Karpas-422 (cell line): ENCODE measurements around the gene H2BW2. TPM values are rescaled to one million over a fixed set of nuclear protein-coding genes. Genes with fewer than 3 reads are reported as not detected.
"Not testable (repeated sequence)": the region's sequence is repeated elsewhere in the genome, so short reads cannot be mapped to it uniquely, and the experiment has no call there.

ENCODE experiments used
- DNase-seq: peaks from one replicate; pipeline ENCODE4 v3.0.0-alpha.2; 2015
- H2AFZ ChIP-seq: fragments of 200-600 bp; sonication (generic); 2 replicates; pipeline ENCODE4 v1.6.1; 2014; ENCODE audit warnings: antibody characterized with exemption, low read length, mixed read lengths
- H3K27ac ChIP-seq: fragments of 200-600 bp; sonication (generic); 2 replicates; pipeline ENCODE4 v1.5.1; 2014; ENCODE audit warnings: mild to moderate bottlenecking, low read length, moderate library complexity
- H3K27me3 ChIP-seq: fragments of 200-600 bp; sonication (generic); 2 replicates; pipeline ENCODE4 v1.6.1; 2014; ENCODE audit warnings: low read length, mixed read lengths
- H3K36me3 ChIP-seq: fragments of 200-600 bp; sonication (generic); 2 replicates; pipeline ENCODE4 v1.6.1; 2014; ENCODE audit warnings: low read length, mixed read lengths; ENCODE audit not compliant: insufficient read depth
- H3K4me1 ChIP-seq: fragments of 200-600 bp; sonication (generic); 2 replicates; pipeline ENCODE4 v1.6.1; 2014; ENCODE audit warnings: mild to moderate bottlenecking, low read length, mixed read lengths
- H3K4me2 ChIP-seq: fragments of 200-600 bp; sonication (generic); 2 replicates; pipeline ENCODE4 v1.6.1; 2014; ENCODE audit warnings: low read length, low read depth, mild to moderate bottlenecking; ENCODE audit not compliant: poor library complexity, severe bottlenecking
- H3K4me3 ChIP-seq: fragments of 200-600 bp; sonication (generic); 2 replicates; pipeline ENCODE4 v1.5.1; 2014; ENCODE audit warnings: mild to moderate bottlenecking, antibody characterized with exemption, low read length, mixed read lengths
- H3K79me2 ChIP-seq: fragments of 200-600 bp; sonication (generic); 2 replicates; pipeline ENCODE4 v1.6.1; 2014; ENCODE audit warnings: mild to moderate bottlenecking, low read length, mixed read lengths
- H3K9ac ChIP-seq: fragments of 200-600 bp; sonication (generic); 2 replicates; pipeline ENCODE4 v1.6.0; 2014; ENCODE audit warnings: low read length
- H3K9me2 ChIP-seq: fragments of 200-600 bp; sonication (generic), shearing (Covaris generic); replicated peaks from 2 replicates; pipeline ENCODE4 v1.6.0; 2014; ENCODE audit warnings: mild to moderate bottlenecking, low read length, moderate library complexity; ENCODE audit not compliant: insufficient read depth
- H3K9me3 ChIP-seq: fragments of 300-700, 200-600 bp; sonication (generic); 2 replicates; pipeline ENCODE4 v1.6.1; 2014; ENCODE audit warnings: low read length, mixed read lengths
- H4K20me1 ChIP-seq: fragments of 200-600 bp; sonication (generic); 2 replicates; pipeline ENCODE4 v1.6.1; 2014; ENCODE audit warnings: mild to moderate bottlenecking, antibody characterized with exemption, low read length, low read depth; ENCODE audit not compliant: insufficient read depth
- total RNA-seq: library from RNA; depleted of rRNA; stranded (reverse); fragments of >200 nt; shearing (Covaris generic); gene quantifications from 2 replicates; pipeline ENCODE4 v1.2.3, GENCODE V29; 2014; ENCODE audit warnings: low replicate concordance; rRNA removed

The H2BW2 gene
- total RNA-seq: not detected in 2 replicates

- H3K27ac ChIP-seq: no peak within 1 kb of the TSS
- H3K36me3 ChIP-seq: no peaks in the 10 kb centered on the region
- no peak within 1 kb of the TSS for H3K4me3 ChIP-seq
- no peak within 1 kb of the TSS for H3K4me2 ChIP-seq
- no peak for DNase-seq
- H2AFZ ChIP-seq: no peak within 1 kb of the TSS
- H3K9me3 ChIP-seq: no peaks in the 10 kb centered on the region
- H3K9me2 ChIP-seq: no peaks in the 10 kb centered on the region
- no peaks in the 10 kb centered on the region for H3K79me2 ChIP-seq
- no peaks in the 10 kb centered on the region for H4K20me1 ChIP-seq
- no peak within 1 kb of the TSS for H3K9ac ChIP-seq
- no peaks in the 10 kb centered on the region for H3K4me1 ChIP-seq
- no peaks in the 10 kb centered on the region for H3K27me3 ChIP-seq
Observed at GRCh38 chrX:104039689-104040505, at the start of gene H2BW2. TSS of gene H2BW2 (plus strand) at chrX:104039956. CDS start at chrX:104039995, 39 bp downstream.

GRCh38 chrX:103999234-103999633 lies 40.5 kb upstream of the H2BW2 start:
- Histone ChIP-seq H3K36me3 (no peaks in the 10 kb centered on the region), H3K9me3 (no peaks in the 10 kb centered on the region), H3K4me1 (no peaks in the 10 kb centered on the region), H2AFZ (no peak overlapping the region), H3K79me2 (no peaks in the 10 kb centered on the region), H3K4me3 (no peak overlapping the region), H3K4me2 (no peak overlapping the region), H3K9me2 (no peaks in the 10 kb centered on the region), H4K20me1 (no peaks in the 10 kb centered on the region), H3K27ac (no peak overlapping the region), H3K27me3 (no peaks in the 10 kb centered on the region), H3K9ac (no peak overlapping the region)
- DNase-seq: no peak

- no peak overlapping the region for H3K4me2 ChIP-seq
- no peak overlapping the region for H3K4me3 ChIP-seq
- no peak overlapping the region for H2AFZ ChIP-seq
- H3K36me3 ChIP-seq: no peaks in the 10 kb centered on the region
- no peak overlapping the region for H3K27ac ChIP-seq
- H4K20me1 ChIP-seq: no peaks in the 10 kb centered on the region
- no peaks in the 10 kb centered on the region for H3K79me2 ChIP-seq
- no peaks in the 10 kb centered on the region for H3K9me3 ChIP-seq
- H3K27me3 ChIP-seq: no peaks in the 10 kb centered on the region
- no peaks in the 10 kb centered on the region for H3K4me1 ChIP-seq
- DNase-seq: no peak
- H3K9me2 ChIP-seq: no peaks in the 10 kb centered on the region
- H3K9ac ChIP-seq: no peak overlapping the region
Observed at GRCh38 chrX:104008831-104009230, 30.9 kb upstream of the H2BW2 start.

GRCh38 chrX:104013158-104013557 lies 26.6 kb upstream of the H2BW2 start:
- Histone ChIP-seq H3K36me3 (no peaks in the 10 kb centered on the region), H3K4me3 (no peak overlapping the region), H4K20me1 (no peaks in the 10 kb centered on the region), H3K4me1 (no peaks in the 10 kb centered on the region), H3K9me3 (no peaks in the 10 kb centered on the region), H3K27ac (no peak overlapping the region), H3K9me2 (no peaks in the 10 kb centered on the region), H3K9ac (no peak overlapping the region), H3K4me2 (no peak overlapping the region), H3K79me2 (no peaks in the 10 kb centered on the region), H3K27me3 (no peaks in the 10 kb centered on the region), H2AFZ (no peak overlapping the region)
- no peak for DNase-seq

GRCh38 chrX:104013606-104014005 lies 26.1 kb upstream of the H2BW2 start, which contains the start of gene H2BW1:
TSS of gene H2BW1 (minus strand) at chrX:104013708. CDS start at chrX:104013576, 132 bp downstream.
- Histone ChIP-seq H3K9ac (no peak within 1 kb of the TSS), H3K79me2 (no peaks in the 10 kb centered on the region), H3K4me3 (no peak within 1 kb of the TSS), H3K27ac (no peak within 1 kb of the TSS), H3K36me3 (no peaks in the 10 kb centered on the region), H3K9me3 (no peaks in the 10 kb centered on the region), H3K27me3 (no peaks in the 10 kb centered on the region), H3K9me2 (no peaks in the 10 kb centered on the region), H4K20me1 (no peaks in the 10 kb centered on the region), H3K4me2 (no peak within 1 kb of the TSS), H3K4me1 (no peaks in the 10 kb centered on the region), H2AFZ (no peak within 1 kb of the TSS)
- DNase-seq: no peak

GRCh38 chrX:104015576-104015975 lies 24.2 kb upstream of the H2BW2 start:
- not testable (repeated sequence) for H3K4me2 ChIP-seq, H3K27ac ChIP-seq, H3K9ac ChIP-seq, H3K9me3 ChIP-seq, H3K4me3 ChIP-seq, H3K36me3 ChIP-seq, H3K9me2 ChIP-seq, H2AFZ ChIP-seq, H3K27me3 ChIP-seq, DNase-seq, H3K79me2 ChIP-seq, H4K20me1 ChIP-seq, H3K4me1 ChIP-seq

- Histone ChIP-seq H3K27me3 (no peaks in the 10 kb centered on the region), H3K79me2 (no peaks in the 10 kb centered on the region), H3K4me1 (no peaks in the 10 kb centered on the region), H3K27ac (no peak overlapping the region), H3K4me2 (no peak overlapping the region), H2AFZ (no peak overlapping the region), H3K9ac (no peak overlapping the region), H3K9me2 (no peaks in the 10 kb centered on the region), H3K9me3 (no peaks in the 10 kb centered on the region), H4K20me1 (no peaks in the 10 kb centered on the region), H3K36me3 (no peaks in the 10 kb centered on the region), H3K4me3 (no peak overlapping the region)
- DNase-seq: no peak
Observed at GRCh38 chrX:104018126-104018525, 21.6 kb upstream of the H2BW2 start.

- DNase-seq: no peak
Observed at GRCh38 chrX:104041003-104041402, 1.2 kb downstream of the H2BW2 start.

More at GRCh38 chrX:104041003-104041402, 1.2 kb downstream of the H2BW2 start:
- no peaks in the 10 kb centered on the region for H3K4me1 ChIP-seq
- no peaks in the 10 kb centered on the region for H3K9me2 ChIP-seq
- H3K79me2 ChIP-seq: no peaks in the 10 kb centered on the region
- no peak overlapping the region for H3K4me2 ChIP-seq
- H3K9me3 ChIP-seq: no peaks in the 10 kb centered on the region
- no peak overlapping the region for H3K4me3 ChIP-seq
- H4K20me1 ChIP-seq: no peaks in the 10 kb centered on the region
- no peaks in the 10 kb centered on the region for H3K27me3 ChIP-seq
- no peak overlapping the region for H2AFZ ChIP-seq
- no peak overlapping the region for H3K27ac ChIP-seq
- H3K9ac ChIP-seq: no peak overlapping the region
- H3K36me3 ChIP-seq: no peaks in the 10 kb centered on the region
